ENCODE measurements around the gene PLSCR4. TPM values are rescaled to one million over a fixed set of nuclear protein-coding genes. Genes with fewer than 3 reads are reported as not detected.

The PLSCR4 gene
- total and polyA plus RNA-seq, 9 of the 15 experiments (the other 6 are each of a cell fraction or from before 2014, with no cell fraction given) = 0.11 to 0.68 (median 0.21) TPM

DNA sequence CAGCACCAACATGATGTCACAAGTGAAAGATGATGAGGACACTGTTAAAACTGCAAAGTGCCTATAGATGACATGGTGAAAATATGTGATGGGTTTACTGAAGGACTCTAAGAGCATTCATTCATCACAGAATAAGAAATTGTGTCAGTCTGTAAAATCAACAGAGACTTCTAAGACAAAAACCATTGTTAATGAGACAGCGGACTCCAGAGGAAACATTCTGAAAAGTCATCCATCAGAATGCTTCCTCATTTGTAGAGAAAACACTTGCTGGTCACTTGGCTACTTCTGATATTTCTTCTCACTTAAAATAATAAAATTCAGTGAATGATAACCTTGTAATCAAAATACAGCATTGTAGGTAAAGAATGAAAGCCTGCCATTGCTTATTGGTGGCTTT is 7.3 kb downstream of the PLSCR4 start:
- Histone ChIP-seq H3K4me1 (replicated peaks in 1 of 2; ENCODE audit: control insufficient read depth in 2 of 2, insufficient read depth in 2 of 2, low read length in 2 of 2) (no peaks in the 10 kb centered on the region), H3K27me3 (ENCODE audit: control insufficient read depth in 2 of 2, insufficient read depth in 2 of 2, low read length in 2 of 2) (no peaks in the 10 kb centered on the region), H3K79me2 (ENCODE audit: control insufficient read depth, insufficient read depth, low read length) (no peaks in the 10 kb centered on the region), H3K4me2 (ENCODE audit: insufficient read depth, low read length) (no peak overlapping the region), H3K4me3 (no peak overlapping the region), H3K9me1 (ENCODE audit: control insufficient read depth, insufficient read depth, low read length) (no peaks in the 10 kb centered on the region), H2AFZ (ENCODE audit: low read depth, low read length) (no peak overlapping the region), H3K27ac (ENCODE audit: extremely low read depth, low read depth, low read length) (no peak overlapping the region), H4K20me1 (replicated peaks; ENCODE audit: control insufficient read depth, insufficient read depth, low read length) (no peaks in the 10 kb centered on the region), H3K9me3 (replicated peaks; ENCODE audit: control insufficient read depth, insufficient read depth, low read depth, low read length) (no peaks in the 10 kb centered on the region), H3K36me3 (ENCODE audit: control insufficient read depth, insufficient read depth, low read length) (no peaks in the 10 kb centered on the region), H3K9ac (ENCODE audit: insufficient read depth in 1 of 2, low read depth in 2 of 2, low read length in 2 of 2) (no peak overlapping the region)
- ChIA-PET CTCF (ENCODE audit: low intra/inter-chr PET ratio) (no interaction called here), POLR2A (no interaction called here)
- in situ Hi-C loops (cut with MboI) = no loop called here
- FAIRE-seq (no peak), ATAC-seq (no peak), DNase-seq (ENCODE audit: extremely low read depth in 1 of 4, low spot score in 3 of 4) (no peak)
- TF ChIP-seq, protein P1, sequence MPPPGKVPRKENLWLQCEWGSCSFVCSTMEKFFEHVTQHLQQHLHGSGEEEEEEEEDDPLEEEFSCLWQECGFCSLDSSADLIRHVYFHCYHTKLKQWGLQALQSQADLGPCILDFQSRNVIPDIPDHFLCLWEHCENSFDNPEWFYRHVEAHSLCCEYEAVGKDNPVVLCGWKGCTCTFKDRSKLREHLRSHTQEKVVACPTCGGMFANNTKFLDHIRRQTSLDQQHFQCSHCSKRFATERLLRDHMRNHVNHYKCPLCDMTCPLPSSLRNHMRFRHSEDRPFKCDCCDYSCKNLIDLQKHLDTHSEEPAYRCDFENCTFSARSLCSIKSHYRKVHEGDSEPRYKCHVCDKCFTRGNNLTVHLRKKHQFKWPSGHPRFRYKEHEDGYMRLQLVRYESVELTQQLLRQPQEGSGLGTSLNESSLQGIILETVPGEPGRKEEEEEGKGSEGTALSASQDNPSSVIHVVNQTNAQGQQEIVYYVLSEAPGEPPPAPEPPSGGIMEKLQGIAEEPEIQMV (tag; conservative IDR thresholded peaks at IDR 0.05; ENCODE audit: low read depth) = 0 out of 2 replicates have a peak, but pooled peaks have one; percentile 26
- no peak for TF ChIP-seq NFRKB (IDR thresholded peaks at IDR 0.05; ENCODE audit: low read depth)
- WGBS (ENCODE audit: insufficient coverage, low coverage, missing lambda C conversion rate) = 7% methylated on average over 1 of the region's 1 CpG
- intact Hi-C loops (cut with micrococcal nuclease) = no loop called here
- BruUV-seq (replicated peaks) = no TSS peak

DNA sequence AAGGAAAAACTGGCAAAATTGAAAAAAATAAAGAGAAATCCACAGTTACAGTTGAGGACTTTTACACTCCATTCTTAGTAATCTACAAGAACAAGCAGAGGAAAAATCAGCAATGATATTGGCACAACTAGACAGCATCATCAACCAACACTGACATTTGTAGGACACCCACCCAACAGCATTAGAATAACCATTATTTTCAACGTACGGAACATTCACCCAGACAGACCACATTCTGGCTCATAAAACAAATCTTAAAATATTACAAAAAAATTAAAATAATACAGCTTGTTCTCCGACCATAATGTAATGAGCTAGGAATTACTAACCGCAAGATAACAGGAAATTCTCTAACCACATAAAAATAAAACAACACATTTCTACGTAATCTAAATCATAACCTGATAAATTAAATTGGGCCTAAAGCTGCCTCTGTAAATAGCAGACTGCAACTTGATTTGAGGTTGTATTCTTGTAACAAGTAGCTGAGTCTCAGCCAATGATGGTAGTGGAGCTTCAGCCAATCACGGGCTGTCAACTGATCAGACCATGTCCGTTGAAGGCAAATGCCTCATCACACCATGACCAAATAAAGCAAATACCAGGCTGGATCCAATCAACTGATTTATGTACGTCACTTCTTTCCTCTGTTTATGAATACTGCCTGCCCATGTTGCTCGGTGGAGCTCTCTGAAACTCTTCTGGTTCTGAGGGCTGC is 9.2 kb downstream of the PLSCR4 start:
- intact Hi-C loops (cut with micrococcal nuclease) (no loop called here), in situ Hi-C loops (cut with MboI) (no loop called here)
- H3K4me3 ChIP-seq = no peak overlapping the region
- H3K27ac ChIP-seq (ENCODE audit: extremely low read depth, low read depth, low read length) = no peak overlapping the region
- FAIRE-seq (no peak), DNase-seq (ENCODE audit: extremely low read depth in 1 of 4, low spot score in 3 of 4) (peak in 1 of 4 experiments; percentile 9), ATAC-seq (no peak; the same call in 2 of the 3 replicates)
- H3K4me1 ChIP-seq (replicated peaks in 1 of 2; ENCODE audit: control insufficient read depth in 2 of 2, insufficient read depth in 2 of 2, low read length in 2 of 2) = no peaks in the 10 kb centered on the region
- H2AFZ ChIP-seq (ENCODE audit: low read depth, low read length) = no peak overlapping the region
- H3K4me2 ChIP-seq (ENCODE audit: insufficient read depth, low read length) = no peak overlapping the region
- no peaks in the 10 kb centered on the region for H3K27me3 ChIP-seq (ENCODE audit: control insufficient read depth in 2 of 2, insufficient read depth in 2 of 2, low read length in 2 of 2)
- no TSS peak for BruUV-seq (replicated peaks)
- no peaks in the 10 kb centered on the region for H3K9me1 ChIP-seq (ENCODE audit: control insufficient read depth, insufficient read depth, low read length)
- no peaks in the 10 kb centered on the region for H3K36me3 ChIP-seq (ENCODE audit: control insufficient read depth, insufficient read depth, low read length)
- no peaks in the 10 kb centered on the region for H3K9me3 ChIP-seq (replicated peaks; ENCODE audit: control insufficient read depth, insufficient read depth, low read depth, low read length)
- H4K20me1 ChIP-seq (replicated peaks; ENCODE audit: control insufficient read depth, insufficient read depth, low read length) = no peaks in the 10 kb centered on the region
- ChIA-PET POLR2A (no interaction called here), CTCF (ENCODE audit: low intra/inter-chr PET ratio) (no interaction called here)
- no peak overlapping the region for H3K9ac ChIP-seq (ENCODE audit: insufficient read depth in 1 of 2, low read depth in 2 of 2, low read length in 2 of 2)
- WGBS (ENCODE audit: insufficient coverage, low coverage, missing lambda C conversion rate) = 8% methylated on average over 9 of the region's 9 CpGs
- no peaks in the 10 kb centered on the region for H3K79me2 ChIP-seq (ENCODE audit: control insufficient read depth, insufficient read depth, low read length)
- TF ChIP-seq BCOR (IDR thresholded peaks at IDR 0.05) = no peak
- TF ChIP-seq CBFA2T2 (conservative IDR thresholded peaks at IDR 0.05) = no peak
- TF ChIP-seq, protein P2, sequence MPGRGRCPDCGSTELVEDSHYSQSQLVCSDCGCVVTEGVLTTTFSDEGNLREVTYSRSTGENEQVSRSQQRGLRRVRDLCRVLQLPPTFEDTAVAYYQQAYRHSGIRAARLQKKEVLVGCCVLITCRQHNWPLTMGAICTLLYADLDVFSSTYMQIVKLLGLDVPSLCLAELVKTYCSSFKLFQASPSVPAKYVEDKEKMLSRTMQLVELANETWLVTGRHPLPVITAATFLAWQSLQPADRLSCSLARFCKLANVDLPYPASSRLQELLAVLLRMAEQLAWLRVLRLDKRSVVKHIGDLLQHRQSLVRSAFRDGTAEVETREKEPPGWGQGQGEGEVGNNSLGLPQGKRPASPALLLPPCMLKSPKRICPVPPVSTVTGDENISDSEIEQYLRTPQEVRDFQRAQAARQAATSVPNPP (IDR thresholded peaks at IDR 0.05; ENCODE audit: borderline replicate concordance, insufficient read depth, insufficient read length) = no peak
- no peak for TF ChIP-seq ATF1 (CRISPR knock-in tag; IDR thresholded peaks at IDR 0.05)
- peak; percentile 75 for TF ChIP-seq ATF1 (tag; IDR thresholded peaks at IDR 0.05)
- TF ChIP-seq, protein P3, sequence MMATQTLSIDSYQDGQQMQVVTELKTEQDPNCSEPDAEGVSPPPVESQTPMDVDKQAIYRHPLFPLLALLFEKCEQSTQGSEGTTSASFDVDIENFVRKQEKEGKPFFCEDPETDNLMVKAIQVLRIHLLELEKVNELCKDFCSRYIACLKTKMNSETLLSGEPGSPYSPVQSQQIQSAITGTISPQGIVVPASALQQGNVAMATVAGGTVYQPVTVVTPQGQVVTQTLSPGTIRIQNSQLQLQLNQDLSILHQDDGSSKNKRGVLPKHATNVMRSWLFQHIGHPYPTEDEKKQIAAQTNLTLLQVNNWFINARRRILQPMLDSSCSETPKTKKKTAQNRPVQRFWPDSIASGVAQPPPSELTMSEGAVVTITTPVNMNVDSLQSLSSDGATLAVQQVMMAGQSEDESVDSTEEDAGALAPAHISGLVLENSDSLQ (IDR thresholded peaks at IDR 0.05) = peak; percentile 22; the same call in 1 of the 2 replicates
- TF ChIP-seq TRIM24 (IDR thresholded peaks at IDR 0.05) = no peak
- TF ChIP-seq ZNF57 (CRISPR knock-in tag; IDR thresholded peaks at IDR 0.05) = no peak
- TF ChIP-seq, protein P4, sequence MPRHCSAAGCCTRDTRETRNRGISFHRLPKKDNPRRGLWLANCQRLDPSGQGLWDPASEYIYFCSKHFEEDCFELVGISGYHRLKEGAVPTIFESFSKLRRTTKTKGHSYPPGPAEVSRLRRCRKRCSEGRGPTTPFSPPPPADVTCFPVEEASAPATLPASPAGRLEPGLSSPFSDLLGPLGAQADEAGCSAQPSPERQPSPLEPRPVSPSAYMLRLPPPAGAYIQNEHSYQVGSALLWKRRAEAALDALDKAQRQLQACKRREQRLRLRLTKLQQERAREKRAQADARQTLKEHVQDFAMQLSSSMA (CRISPR knock-in tag; IDR thresholded peaks at IDR 0.05) = no peak
- TF ChIP-seq ESRRA (IDR thresholded peaks at IDR 0.05; ENCODE audit: borderline replicate concordance, low read depth) = no peak
- TF ChIP-seq POLR2AphosphoS2 (IDR thresholded peaks at IDR 0.05; ENCODE audit: low read length) = no peak
